Stimulated activated CD4-positive, alpha-beta T cell treated with anti-CD3 and anti-CD28 coated beads, Interleukin-1b, Interleukin-23, amount 100 ng/mL, for 48 hours (primary cell): ENCODE measurements around the gene DYNAP.

Source experiments
- DNase-seq: peaks from one replicate; pipeline ENCODE4 v3.0.0-alpha.2; 2020

DYNAP gene

GRCh38 chr18:54647176-54647575, 56.1 kb downstream of the DYNAP start:
- DNase-seq, result no peak
